ENCODE results near the gene OSR1.

DNA sequence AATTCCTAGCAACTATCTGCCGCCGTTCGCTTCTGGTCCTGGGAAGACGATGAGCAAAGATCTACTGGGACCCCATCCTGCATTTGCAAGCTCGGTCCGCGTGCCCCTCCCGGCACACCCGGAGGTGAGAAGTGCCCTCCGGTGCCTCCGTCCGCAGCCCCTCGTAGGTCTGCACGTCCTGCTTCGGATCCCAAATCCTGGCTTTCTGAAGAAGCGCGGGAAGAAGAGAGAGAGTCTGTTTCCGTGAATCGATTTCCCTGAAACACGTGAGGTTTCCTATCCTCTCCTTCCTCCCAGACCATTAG is 5.0 kb upstream of the OSR1 start:
- no peak for TF ChIP-seq POLR2AphosphoS5 (IDR thresholded peaks at IDR 0.05; ENCODE audit: insufficient read depth in 1 of 2, low read depth in 1 of 2)
- TF ChIP-seq, protein P1, sequence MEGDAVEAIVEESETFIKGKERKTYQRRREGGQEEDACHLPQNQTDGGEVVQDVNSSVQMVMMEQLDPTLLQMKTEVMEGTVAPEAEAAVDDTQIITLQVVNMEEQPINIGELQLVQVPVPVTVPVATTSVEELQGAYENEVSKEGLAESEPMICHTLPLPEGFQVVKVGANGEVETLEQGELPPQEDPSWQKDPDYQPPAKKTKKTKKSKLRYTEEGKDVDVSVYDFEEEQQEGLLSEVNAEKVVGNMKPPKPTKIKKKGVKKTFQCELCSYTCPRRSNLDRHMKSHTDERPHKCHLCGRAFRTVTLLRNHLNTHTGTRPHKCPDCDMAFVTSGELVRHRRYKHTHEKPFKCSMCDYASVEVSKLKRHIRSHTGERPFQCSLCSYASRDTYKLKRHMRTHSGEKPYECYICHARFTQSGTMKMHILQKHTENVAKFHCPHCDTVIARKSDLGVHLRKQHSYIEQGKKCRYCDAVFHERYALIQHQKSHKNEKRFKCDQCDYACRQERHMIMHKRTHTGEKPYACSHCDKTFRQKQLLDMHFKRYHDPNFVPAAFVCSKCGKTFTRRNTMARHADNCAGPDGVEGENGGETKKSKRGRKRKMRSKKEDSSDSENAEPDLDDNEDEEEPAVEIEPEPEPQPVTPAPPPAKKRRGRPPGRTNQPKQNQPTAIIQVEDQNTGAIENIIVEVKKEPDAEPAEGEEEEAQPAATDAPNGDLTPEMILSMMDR (IDR thresholded peaks at IDR 0.05): no peak
- TF ChIP-seq POLR2A (IDR thresholded peaks at IDR 0.05): no peak
